HG02798 (cell line): ENCODE results near the gene CDH4.

Experiments
- ATAC-seq: cut with Tn5 transposase; IDR thresholded peaks from one replicate; pipeline ENCODE4 v1.9.1; 2021; ENCODE audit warnings: mild to moderate bottlenecking; ENCODE audit not compliant: unreplicated experiment, poor library complexity

The CDH4 gene

DNA sequence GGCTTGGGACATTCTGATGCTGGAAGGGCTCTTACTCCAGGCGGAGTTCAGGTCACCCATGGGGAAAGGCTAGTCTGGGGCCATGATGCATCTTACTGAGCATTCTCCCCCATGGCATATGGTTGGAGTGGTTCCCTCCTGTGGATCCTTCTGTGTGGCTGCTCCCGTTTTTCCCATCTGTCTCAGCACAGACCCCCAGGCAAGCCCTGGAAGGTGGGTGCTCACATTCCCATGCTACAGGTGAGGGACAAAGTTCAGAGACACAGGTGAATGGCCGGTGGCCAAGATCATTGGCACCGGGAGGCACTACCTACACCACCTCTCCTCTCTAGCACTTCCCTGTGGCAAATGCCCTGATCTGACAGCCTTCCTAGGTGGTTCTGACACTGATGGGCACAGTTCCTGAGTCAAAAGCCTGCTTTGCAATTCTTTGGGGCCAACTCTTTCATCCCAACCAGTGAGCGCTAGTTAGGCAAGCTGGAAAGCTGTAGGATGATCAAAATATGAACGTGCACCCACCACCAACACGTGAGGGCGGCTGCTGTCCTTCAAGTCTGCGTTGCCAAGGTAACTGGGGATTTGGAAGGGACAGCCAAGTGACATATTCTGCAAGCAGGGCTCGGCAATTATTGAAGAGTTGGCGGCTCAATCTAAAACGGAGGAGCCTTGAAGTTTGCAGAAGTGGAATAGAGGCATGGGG lies 124.6 kb downstream of the CDH4 start:
- ATAC-seq, result no peak

DNA sequence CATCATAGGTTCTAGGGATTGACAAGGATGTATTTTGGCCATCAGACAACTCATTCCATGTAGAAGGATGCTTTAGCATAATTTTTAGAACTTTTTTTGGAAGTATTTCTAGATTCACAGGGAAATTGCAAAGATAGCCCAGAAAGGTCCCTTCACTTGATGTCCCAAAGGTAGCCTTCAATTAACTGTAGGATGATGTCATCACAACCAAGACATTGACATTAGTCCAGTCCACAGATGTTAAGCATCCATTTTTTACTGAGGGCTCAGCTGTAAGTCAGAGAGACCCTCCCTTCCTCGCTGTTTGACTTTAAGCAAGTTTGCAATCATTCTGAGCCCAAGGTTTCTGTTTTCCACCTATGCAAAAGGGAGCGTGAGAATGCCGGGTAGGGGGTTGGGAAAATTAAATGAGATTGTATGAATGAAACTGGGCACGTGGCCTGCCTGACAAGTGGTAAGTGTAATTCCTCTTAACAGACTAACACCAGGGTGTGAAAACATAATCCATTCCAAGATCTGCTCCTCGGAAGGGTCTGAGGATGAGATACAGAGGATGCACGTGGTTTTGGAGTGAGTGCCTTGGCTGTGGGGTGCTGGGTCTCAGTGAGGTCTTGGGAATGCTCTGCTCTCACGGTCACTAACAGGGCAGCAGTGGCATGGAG lies 126.8 kb downstream of the CDH4 start:
- no peak for ATAC-seq

DNA sequence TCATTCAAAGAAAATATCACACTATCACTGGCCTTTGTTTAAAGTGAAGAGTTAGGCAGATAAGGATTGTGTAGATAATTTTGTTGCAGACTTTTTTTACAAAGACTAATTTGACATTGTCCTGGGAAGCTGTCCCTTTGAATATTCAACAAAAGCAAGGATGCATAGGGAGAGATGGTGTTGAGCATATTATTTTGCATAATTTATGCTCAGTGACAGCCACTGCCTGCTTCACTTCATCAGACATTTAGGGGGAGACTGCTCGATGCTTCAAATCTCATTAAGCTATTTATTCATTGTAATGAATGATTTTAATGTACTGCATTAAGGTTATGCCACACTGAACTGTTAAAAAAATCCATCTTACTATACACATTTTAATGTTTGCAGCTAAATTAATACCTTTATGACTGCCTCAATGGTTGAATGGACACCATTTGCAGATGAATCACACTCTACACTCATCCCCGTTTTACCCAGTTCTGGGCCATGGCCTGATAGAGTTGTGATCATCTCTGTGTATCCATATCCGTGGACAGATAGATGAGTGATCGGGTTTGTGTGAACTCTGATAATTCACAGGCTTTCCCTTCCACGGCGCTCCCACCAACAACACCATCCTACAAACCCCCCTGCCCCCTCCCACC lies 128.0 kb downstream of the CDH4 start:
- no peak for ATAC-seq

DNA sequence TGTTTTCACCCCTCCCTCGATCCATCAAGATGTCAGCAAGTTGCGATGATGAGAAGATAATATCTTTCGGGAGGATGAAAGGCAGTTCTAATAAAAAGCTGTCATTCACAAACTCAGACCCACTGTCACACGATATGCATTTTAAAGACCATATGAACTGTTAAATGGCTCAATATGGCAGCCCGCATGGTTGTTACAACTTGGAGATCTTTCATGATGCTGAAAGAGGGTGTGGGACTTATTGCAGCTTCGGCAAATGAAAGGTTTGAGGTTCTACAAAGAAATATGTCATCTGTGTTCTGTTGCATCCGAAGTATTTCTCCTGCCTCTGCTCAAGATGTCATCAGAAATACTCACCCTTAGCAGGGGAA lies 128.5 kb downstream of the CDH4 start:
- no peak for ATAC-seq

DNA sequence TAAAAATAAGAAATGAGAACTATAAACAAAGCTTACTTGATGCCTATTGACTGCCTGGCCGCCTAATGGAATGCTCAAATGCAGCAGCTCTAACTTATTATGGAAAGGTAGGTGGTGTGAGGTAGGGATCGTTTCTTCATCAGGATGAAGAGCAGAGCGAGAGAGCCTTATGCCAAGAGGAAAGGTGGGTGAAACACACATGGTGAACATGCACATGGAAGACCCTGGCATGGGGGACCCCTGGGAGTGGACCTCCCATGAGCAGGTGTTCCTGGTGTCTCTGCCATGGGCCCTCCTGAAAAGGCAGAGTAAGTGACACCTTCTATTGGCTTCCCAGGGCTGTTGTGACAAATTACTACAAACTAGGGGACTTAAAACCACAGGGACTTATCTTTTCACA lies 130.1 kb downstream of the CDH4 start:
- no peak for ATAC-seq

DNA sequence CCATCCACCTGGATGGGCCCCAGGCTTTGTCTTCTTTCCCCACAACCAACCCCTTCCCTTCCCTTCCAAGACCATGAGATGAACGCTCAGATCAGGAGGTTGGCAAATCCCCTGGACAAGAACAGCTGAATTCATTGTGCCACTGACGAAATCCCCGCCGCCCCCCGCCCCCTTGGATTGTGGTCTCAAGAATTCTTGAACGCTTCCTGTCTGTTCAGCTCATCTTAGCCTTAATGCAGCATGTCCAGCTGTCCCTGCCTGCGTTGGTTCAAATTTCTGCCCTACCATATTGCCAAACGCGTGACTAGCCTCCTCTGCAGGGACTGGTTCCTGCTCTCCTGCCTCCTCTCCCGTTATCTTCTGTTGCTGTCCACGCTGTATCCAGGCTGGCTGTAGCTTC lies 133.2 kb downstream of the CDH4 start:
- no peak for ATAC-seq

DNA sequence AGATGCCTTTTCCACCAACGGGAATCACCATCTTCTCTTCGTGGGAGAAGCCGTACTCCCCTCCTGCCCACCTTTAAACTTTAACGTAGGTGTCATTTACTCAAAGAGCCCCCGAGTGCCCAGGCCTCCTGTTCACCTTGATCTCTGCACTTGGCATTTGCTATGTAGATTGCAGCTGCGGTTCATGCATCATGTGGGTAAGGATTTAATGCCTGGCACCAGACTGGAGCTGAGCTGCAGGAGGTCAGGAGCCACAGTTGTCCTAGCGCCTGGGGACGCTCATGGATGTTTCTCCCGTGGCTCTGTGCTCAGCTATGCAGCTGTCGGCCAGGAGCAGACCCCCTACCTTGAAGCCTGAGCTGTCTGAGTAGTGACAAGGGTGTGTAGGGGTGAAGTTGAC lies 133.7 kb downstream of the CDH4 start:
- no peak for ATAC-seq

DNA sequence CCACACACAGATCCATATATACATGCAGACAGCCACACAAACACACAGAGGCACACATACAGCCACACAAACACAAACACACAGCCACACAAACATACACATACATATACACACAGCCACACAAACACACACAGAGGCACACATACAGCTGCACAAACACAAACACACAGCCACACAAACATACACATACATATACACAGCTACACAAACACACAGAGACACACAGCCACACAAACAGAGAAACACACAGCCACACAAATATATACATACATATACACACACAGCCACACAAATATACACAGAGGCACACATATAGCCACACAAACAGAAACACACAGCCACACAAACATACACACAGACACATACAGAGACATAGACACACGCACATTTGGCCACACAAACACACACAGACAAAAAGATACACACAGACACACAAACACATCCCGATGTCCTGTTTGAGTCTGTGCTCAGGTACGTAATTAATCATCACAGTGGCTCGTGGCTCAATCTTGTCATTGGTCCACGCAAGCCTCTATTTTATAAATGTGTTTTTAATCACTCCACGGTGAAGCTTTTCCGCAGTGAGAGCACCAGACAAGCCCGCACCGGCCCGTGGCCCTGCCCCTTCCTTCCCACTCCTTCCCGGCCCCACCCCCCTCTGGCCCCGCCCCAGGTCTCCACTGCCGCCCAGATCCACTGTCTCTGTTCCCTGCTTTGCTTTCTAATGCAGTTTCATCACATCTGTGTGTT lies 135.3 kb downstream of the CDH4 start:
- ATAC-seq, result no peak

DNA sequence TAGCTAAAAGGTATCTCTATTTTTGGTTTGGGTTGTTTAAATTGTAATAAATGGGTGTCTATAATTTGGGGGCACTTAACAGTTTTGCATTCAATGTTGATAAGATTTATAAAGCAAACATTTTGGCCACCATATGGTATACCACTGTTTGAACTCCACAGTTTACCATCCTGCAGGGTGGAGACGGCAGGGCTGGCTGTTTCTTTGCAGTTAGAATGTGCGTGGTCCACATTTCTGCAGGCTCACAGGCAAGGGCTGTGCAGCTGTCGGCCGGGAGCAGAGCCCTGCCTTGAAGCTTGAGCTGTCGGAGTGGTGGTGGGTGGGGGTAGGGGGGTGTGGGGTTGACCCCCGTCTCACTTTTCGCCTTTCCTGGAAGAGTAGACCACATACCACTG lies 135.9 kb downstream of the CDH4 start:
- ATAC-seq, result no peak

DNA sequence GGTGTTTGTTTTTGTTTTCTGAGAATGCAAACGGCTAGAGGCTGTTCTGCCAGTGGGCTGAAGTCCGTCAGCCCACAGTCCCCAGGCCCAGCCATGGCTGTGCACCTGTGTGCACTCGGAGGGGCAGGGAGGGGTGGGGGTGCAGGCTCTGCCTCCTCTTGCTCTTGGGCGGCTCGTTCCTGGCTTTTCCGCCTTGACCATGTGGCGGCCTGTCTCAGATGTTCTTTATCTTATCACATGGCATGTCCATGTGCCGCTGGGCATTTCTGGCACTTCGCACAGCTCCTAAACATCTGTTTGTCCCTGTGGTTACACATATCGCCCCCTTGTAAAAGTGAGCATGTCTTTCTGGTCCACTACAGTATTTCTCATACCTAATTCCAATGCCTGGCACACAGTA lies 137.0 kb downstream of the CDH4 start:
- ATAC-seq, result no peak

DNA sequence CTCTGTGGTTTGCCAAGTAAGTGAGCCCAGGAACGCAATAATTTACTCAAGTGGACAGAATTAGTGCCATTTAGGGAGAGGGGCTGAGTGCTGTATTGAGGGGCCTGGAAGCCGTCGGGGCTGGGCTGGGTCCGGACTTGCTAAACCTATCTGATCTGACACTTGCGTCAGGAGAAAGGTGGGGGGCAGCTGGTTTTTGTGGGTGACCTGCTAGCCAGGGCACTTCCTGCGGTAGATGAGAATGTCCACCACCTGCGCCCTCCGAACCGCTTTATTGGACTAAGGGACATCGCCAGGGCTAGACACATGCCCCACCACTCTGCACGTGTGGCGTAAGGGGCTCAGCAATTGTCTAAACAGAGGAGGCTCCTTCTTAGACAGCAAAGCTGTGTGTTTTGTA lies 139.1 kb downstream of the CDH4 start:
- ATAC-seq, result no peak

DNA sequence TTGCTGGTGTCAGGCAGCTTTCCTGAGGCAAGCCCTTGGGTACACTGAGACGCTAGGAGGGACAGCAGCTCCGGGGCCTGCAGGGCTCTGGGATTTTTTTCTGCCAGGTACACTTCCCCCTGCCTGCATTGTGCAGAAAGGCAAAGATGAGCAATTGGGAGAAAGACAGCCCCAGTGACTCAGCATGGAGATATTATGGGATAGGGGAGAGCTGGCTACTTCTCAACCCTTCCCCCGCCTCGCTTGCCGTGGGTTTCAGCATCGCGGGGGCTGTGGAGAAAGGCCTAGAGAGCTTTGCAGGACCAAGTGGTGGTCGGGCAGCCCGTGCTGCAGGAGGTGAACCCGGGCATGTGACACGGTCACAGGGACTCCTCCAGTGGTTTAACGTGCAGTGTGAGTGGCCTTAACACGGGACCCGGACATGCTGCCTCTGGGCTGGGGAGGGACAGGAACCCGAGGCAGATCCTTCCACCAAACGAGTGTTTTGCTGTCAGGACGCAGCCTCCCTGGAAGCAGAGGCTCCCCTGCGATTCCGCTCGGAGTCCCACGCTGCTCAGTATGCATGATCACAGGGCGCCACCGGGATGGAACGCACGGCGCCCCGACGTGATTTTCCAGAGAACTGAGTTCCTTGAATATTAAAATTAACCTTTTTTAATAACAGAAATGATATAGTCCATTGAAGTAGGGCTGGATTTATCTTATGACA lies 139.9 kb downstream of the CDH4 start:
- ATAC-seq, result no peak

DNA sequence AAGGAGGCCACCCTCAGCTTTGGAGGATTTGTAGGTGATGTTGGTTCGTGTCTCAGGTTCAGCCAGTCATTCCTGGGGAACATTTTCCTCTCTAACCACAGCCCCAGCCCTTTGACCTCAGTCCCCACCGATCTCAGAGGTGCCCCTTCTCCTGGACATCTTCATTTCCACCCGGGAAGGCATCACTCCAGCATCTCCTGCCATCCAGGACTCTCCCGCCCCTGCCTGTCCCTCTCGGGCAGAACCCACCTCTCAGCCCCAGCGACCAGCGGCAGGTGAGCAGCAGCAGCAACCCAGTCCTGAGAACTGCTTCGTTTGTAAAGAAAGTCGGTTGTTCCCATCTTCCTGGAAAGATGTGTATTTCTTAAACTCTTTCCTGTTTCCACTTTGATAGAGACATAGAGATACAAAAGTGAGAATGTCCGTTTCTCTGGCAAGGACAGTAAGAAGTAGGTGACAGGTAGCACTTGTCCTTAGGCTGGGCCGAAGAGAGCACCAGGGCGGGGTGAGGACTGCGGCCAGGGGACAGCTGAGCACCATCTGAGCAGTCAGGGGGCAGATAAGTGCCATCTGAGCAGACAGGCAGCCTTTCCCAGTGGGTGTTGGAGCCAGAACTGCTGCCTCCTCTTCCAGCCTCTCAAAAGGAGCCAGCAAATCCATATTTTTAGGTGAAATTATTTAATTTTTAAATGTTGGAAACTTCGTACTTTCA lies 142.2 kb downstream of the CDH4 start:
- no peak for ATAC-seq

DNA sequence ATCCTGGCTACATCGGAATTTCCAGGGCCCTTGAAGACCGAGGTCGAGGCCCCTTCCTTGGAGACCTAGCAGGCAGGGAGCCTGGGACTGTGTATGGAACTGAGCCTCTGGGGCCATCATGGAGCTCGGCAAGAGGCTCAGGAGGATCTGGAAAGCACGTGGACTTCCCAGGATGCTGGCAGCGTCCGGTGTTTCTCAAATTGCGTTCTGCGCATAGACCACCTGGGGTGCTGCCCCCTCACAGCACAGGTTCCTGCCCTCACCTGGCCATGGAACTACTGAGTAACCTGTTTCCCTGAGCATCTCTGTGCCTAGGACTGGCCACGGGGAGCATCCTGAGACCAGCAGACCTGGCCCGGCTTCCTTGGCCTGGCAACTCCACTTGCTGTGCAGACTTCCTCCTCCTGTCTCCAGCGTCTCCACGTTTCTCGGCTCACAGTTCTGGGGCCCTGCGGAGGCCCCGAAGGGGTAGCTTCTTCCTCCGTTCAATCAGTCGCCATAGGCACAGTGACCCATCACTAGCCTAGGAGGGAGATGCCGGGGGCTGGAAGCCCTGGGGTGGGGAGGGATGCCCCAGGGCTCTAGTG lies 144.3 kb downstream of the CDH4 start:
- ATAC-seq, result no peak

DNA sequence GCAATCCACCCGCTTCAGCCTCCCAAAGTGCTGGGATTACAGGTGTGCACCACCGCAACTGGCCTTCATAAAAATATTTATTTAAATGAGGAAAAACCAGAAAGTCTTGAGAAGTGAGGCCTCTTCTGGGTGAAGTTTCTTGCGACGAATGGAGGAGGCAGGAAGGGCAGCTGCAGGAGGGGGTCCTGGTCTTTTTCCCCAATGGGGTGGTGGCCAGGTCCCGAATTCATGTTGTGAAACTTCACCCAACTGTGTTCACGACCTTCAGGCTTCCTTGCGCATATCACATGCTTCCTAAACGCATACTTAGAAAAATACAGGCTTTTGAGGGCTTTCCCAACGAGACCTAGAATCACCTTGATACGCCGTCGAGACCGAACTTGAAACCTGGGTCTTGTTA lies 145.1 kb downstream of the CDH4 start:
- no peak for ATAC-seq

DNA sequence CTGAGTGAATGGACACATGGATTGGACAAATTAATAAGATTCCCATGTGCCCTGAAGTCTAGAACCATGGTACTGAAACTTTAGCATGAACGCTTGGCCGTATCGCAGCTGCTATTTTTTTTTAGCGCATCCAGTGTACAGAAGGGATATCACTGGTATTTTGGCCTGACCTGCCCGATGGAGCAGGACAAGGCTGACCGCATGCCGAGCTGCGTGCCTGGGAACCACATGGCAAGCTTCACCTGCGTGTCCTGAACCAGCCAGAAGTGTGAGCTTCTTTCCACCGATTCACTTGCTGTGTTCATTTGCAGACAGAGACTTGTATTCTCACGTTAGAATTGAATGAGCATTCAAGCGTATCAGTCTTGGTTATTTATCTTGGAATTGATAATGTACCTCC lies 145.7 kb downstream of the CDH4 start:
- ATAC-seq, result no peak

DNA sequence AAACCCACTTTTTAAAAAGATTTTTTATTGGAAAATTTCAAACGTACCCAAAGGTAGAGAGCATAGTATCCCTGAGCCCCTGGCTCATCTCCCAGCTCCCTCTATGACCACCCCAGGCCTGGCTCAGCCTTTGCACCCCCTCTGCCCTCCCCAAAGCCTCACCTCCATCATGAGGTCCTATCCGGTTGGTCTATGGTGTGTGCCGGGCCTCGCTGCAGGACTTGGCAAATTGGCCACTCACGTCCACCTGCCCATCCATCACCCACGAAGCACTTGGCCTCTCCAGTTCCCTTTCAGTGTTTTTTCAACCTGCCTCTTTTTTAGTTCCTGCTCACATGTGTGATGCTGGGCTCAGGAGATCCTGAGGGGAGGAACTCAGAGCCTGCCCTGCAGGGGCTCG lies 147.4 kb downstream of the CDH4 start:
- ATAC-seq, result no peak

DNA sequence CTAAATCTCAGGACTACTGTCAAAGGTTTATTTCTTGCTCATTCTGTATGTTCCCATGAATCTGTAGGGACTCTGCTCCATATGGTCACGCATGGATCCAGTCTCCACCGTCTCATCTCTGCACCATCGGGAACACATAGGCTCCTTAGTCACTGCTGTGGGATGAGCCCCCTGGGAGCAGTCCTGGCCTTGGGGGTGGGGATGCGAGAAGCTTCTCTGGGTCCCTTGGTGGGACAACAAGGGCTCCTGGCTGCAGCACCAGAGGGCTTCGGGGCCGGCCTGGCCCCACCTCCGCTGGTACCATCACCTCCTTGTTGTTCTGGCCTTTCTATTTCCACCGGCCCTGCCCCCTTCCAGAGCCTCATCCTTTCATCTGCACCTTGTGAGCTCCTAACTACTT lies 148.4 kb downstream of the CDH4 start:
- ATAC-seq, result no peak

DNA sequence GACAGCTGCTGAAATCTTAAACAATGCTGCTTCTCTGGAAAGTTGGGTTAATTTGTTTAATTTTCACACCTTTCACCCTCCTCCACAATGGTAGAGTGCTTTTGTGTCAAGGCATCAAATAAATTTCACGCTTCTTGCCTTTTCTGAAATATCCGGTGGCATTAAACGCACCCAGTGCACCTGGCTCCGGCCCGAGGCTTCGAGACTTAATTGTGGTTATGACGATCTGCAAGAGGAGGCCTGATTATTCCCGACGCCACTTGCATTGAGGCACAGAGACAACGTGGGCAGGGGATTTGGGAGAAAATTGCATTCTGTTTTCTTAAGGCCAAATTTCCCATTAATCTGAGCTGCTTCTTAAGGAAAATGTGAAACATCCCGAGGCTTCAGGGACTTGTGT lies 152.2 kb downstream of the CDH4 start:
- ATAC-seq, result no peak

DNA sequence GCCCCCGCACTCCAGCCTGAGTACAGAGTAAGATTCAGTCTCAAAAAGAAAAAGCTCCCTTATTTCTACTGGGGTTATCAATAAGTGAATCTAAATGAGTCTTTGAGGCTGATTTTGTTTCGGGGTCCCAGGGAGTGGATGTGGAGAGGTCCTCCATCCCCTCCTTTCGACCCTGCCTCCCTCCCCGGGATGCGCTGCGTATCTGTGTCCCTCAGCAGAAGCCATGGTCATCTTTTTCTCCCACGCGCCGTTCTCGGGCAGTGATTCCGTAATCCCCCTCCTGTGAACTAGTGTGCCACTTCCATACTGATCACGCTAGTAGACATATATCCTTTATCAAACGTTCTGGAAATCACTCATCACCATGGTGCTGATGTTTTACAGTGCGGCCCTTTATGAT lies 152.9 kb downstream of the CDH4 start:
- ATAC-seq, result no peak
